Chondrocyte (in vitro differentiated cells): ENCODE results near the gene CRYBB3. TPM values are rescaled to one million over a fixed set of nuclear protein-coding genes. Genes with fewer than 3 reads are reported as not detected.

ENCODE experiments used
- DNase-seq: peaks from one replicate; pipeline ENCODE4 v3.0.0; 2021; ENCODE audit warnings: mixed read lengths, low spot score
- H3K27ac Mint-ChIP-seq: one replicate; pipeline ENCODE4 v1.8.0; 2021; ENCODE audit warnings: mild to moderate bottlenecking, moderate library complexity, mixed read lengths; ENCODE audit not compliant: unreplicated experiment
- H3K27me3 Mint-ChIP-seq: 2 replicates; pipeline ENCODE4 v1.8.0; 2021; ENCODE audit warnings: low read depth, mixed read lengths
- H3K36me3 Mint-ChIP-seq: 2 replicates; pipeline ENCODE4 v1.8.0; 2021; ENCODE audit warnings: low read depth, mixed read lengths
- H3K4me1 Mint-ChIP-seq: 2 replicates; pipeline ENCODE4 v1.8.0; 2021; ENCODE audit warnings: low read depth, mild to moderate bottlenecking, mixed read lengths
- H3K4me3 Mint-ChIP-seq: one replicate; pipeline ENCODE4 v1.8.0; 2021; ENCODE audit warnings: mild to moderate bottlenecking, moderate library complexity, mixed read lengths; ENCODE audit not compliant: unreplicated experiment
- H3K9me3 Mint-ChIP-seq: 2 replicates; pipeline ENCODE4 v1.8.0; 2021; ENCODE audit warnings: low read depth, mixed read lengths
- CTCF ChIP-seq: fragments of 200-600 bp; sonication (generic); IDR thresholded peaks from 2 replicates; pipeline ENCODE4 v1.5.0; 2021; ENCODE audit warnings: antibody characterized with exemption, mild to moderate bottlenecking, moderate library complexity
- total RNA-seq: library from RNA; stranded (reverse); gene quantifications from 3 replicates; pipeline ENCODE4 v1.2.1, GENCODE V29; 2021

The CRYBB3 gene
- total RNA-seq, 1 donor from 2014 or later, result not detected

GRCh38 chr22:25208743-25209505, 9.3 kb downstream of the CRYBB3 start:
- Mint-ChIP-seq H3K27ac (no peak overlapping the region), H3K4me3 (no peak overlapping the region), H3K9me3 (peaks cover 9% of the 10 kb centered on the region), H3K36me3 (peaks cover 15% of the 10 kb centered on the region), H3K4me1 (no peaks in the 10 kb centered on the region), H3K27me3 (peaks cover 2% of the 10 kb centered on the region)
- DNase-seq, result no peak
- no peak for TF ChIP-seq CTCF

GRCh38 chr22:25210793-25211192, 11.1 kb downstream of the CRYBB3 start:
- Mint-ChIP-seq H3K4me1 (no peaks in the 10 kb centered on the region), H3K36me3 (peaks cover 12% of the 10 kb centered on the region), H3K9me3 (peaks cover 11% of the 10 kb centered on the region), H3K27me3 (peaks cover 4% of the 10 kb centered on the region), H3K27ac (no peak overlapping the region), H3K4me3 (no peak overlapping the region)
- no peak for TF ChIP-seq CTCF
- DNase-seq, result no peak

- no peak for TF ChIP-seq CTCF
- no peak overlapping the region for H3K27ac Mint-ChIP-seq
- peaks cover 11% of the 10 kb centered on the region for H3K9me3 Mint-ChIP-seq
- peaks cover 6% of the 10 kb centered on the region for H3K27me3 Mint-ChIP-seq
- H3K4me1 Mint-ChIP-seq, result no peaks in the 10 kb centered on the region
- peaks cover 9% of the 10 kb centered on the region for H3K36me3 Mint-ChIP-seq
- DNase-seq, result no peak
- H3K4me3 Mint-ChIP-seq, result no peak overlapping the region
Measured at GRCh38 chr22:25212337-25212736, 12.7 kb downstream of the CRYBB3 start.

GRCh38 chr22:25213221-25213620, 13.6 kb downstream of the CRYBB3 start:
- peaks cover 5% of the 10 kb centered on the region for H3K36me3 Mint-ChIP-seq
- no peak overlapping the region for H3K4me3 Mint-ChIP-seq
- peaks cover 11% of the 10 kb centered on the region for H3K9me3 Mint-ChIP-seq
- H3K27ac Mint-ChIP-seq, result no peak overlapping the region
- no peak for DNase-seq
- TF ChIP-seq CTCF, result no peak
- peaks cover 8% of the 10 kb centered on the region for H3K27me3 Mint-ChIP-seq
- H3K4me1 Mint-ChIP-seq, result no peaks in the 10 kb centered on the region

GRCh38 chr22:25216230-25216629, 16.6 kb downstream of the CRYBB3 start:
- Mint-ChIP-seq H3K27me3 (peaks cover 25% of the 10 kb centered on the region), H3K4me1 (no peaks in the 10 kb centered on the region), H3K9me3 (peaks cover 11% of the 10 kb centered on the region), H3K27ac (no peak overlapping the region), H3K36me3 (peaks cover 5% of the 10 kb centered on the region), H3K4me3 (no peak overlapping the region)
- no peak for TF ChIP-seq CTCF
- DNase-seq, result no peak
